KMS-11 (cell line): ENCODE data around the gene MCRIP2.
A peak's percentile ranks its signal among the peaks of the same experiment; 100 is the strongest.

Experiments
- H2AFZ ChIP-seq: fragments of 200-600 bp; sonication (generic); 2 replicates; pipeline ENCODE4 v1.6.1; 2016; ENCODE audit warnings: antibody characterized with exemption, mixed run types, low read depth
- H3K27ac ChIP-seq: fragments of 200-600 bp; sonication (generic); 2 replicates; pipeline ENCODE4 v1.6.1; 2016; ENCODE audit warnings: mild to moderate bottlenecking, mixed run types
- H3K27me3 ChIP-seq: fragments of 200-600 bp; sonication (generic); 2 replicates; pipeline ENCODE4 v1.6.1; 2017; ENCODE audit warnings: mild to moderate bottlenecking, low read depth, mixed run types, moderate library complexity; ENCODE audit not compliant: insufficient read depth
- H3K36me3 ChIP-seq: fragments of 200-600 bp; sonication (generic); 2 replicates; pipeline ENCODE4 v1.6.1; 2017; ENCODE audit warnings: mild to moderate bottlenecking, mixed run types; ENCODE audit not compliant: insufficient read depth
- H3K4me1 ChIP-seq: fragments of 200-600 bp; sonication (generic); 2 replicates; pipeline ENCODE4 v1.6.1; 2016; ENCODE audit warnings: mild to moderate bottlenecking, low read depth, mixed run types; ENCODE audit not compliant: poor library complexity, severe bottlenecking
- H3K4me2 ChIP-seq: fragments of 200-600 bp; sonication (generic); 2 replicates; pipeline ENCODE4 v1.7.0; 2016; ENCODE audit warnings: mild to moderate bottlenecking, mixed run types
- H3K4me3 ChIP-seq: fragments of 200-600 bp; sonication (generic); IDR thresholded peaks from 2 replicates; pipeline ENCODE4 v1.6.1; 2017; ENCODE audit warnings: low read depth, low read length, mixed read lengths; ENCODE audit not compliant: insufficient read depth
- H3K79me2 ChIP-seq: fragments of 200-600 bp; sonication (generic); 2 replicates; pipeline ENCODE4 v1.6.1; 2016; ENCODE audit warnings: low read depth, mixed run types; ENCODE audit not compliant: insufficient read depth
- H3K9ac ChIP-seq: fragments of 200-600 bp; sonication (generic); 2 replicates; pipeline ENCODE4 v1.6.1; 2016; ENCODE audit warnings: mild to moderate bottlenecking, mixed run types
- H4K20me1 ChIP-seq: fragments of 200-600 bp; sonication (generic); 2 replicates; pipeline ENCODE4 v1.6.1; 2016; ENCODE audit warnings: mild to moderate bottlenecking, mixed run types; ENCODE audit not compliant: insufficient read depth
- CTCF ChIP-seq: fragments of 200-600 bp; sonication (generic); conservative IDR thresholded peaks from 2 replicates; pipeline ENCODE4 v1.6.1; 2017; ENCODE audit warnings: low read depth, mild to moderate bottlenecking, antibody characterized with exemption, low read length, moderate library complexity, mixed read lengths

Gene MCRIP2

GRCh38 chr16:641326-642188 lies at the start of gene MCRIP2:
Gene MCRIP2, plus strand, starts transcription at chr16:641828. Its CDS starts 164 bp downstream, at chr16:641992.
- Histone ChIP-seq H3K4me2 (peak within 1 kb of the TSS; percentile 96), H3K27me3 (no peaks in the 10 kb centered on the region), H4K20me1 (no peaks in the 10 kb centered on the region), H3K4me1 (peaks cover 18% of the 10 kb centered on the region), H3K79me2 (peaks cover 19% of the 10 kb centered on the region), H3K4me3 (peak within 1 kb of the TSS; percentile 39), H3K36me3 (no peaks in the 10 kb centered on the region), H3K9ac (peak within 1 kb of the TSS; percentile 85), H3K27ac (peak within 1 kb of the TSS; percentile 77), H2AFZ (peak within 1 kb of the TSS; percentile 85)
- no peak for TF ChIP-seq CTCF

GRCh38 chr16:591892-592517 lies 49.6 kb upstream of the MCRIP2 start:
- TF ChIP-seq CTCF, result no peak
- Histone ChIP-seq H3K4me3 (no peak overlapping the region), H2AFZ (no peak overlapping the region), H3K9ac (no peak overlapping the region), H3K4me1 (peaks cover 17% of the 10 kb centered on the region), H3K27ac (no peak overlapping the region), H3K4me2 (no peak overlapping the region; the same call in 1 of the 2 replicates), H3K36me3 (no peaks in the 10 kb centered on the region), H3K79me2 (peaks cover 43% of the 10 kb centered on the region), H3K27me3 (no peaks in the 10 kb centered on the region), H4K20me1 (no peaks in the 10 kb centered on the region)

GRCh38 chr16:592518-593306 lies 48.9 kb upstream of the MCRIP2 start:
- Histone ChIP-seq H2AFZ (no peak overlapping the region), H3K4me1 (peaks cover 10% of the 10 kb centered on the region), H3K79me2 (peaks cover 36% of the 10 kb centered on the region), H3K4me2 (no peak overlapping the region), H3K27me3 (no peaks in the 10 kb centered on the region), H3K9ac (no peak overlapping the region), H4K20me1 (no peaks in the 10 kb centered on the region), H3K36me3 (no peaks in the 10 kb centered on the region), H3K4me3 (no peak overlapping the region), H3K27ac (no peak overlapping the region)
- TF ChIP-seq CTCF, result no peak

GRCh38 chr16:593406-593805 lies 48.2 kb upstream of the MCRIP2 start:
- Histone ChIP-seq H3K27me3 (no peaks in the 10 kb centered on the region), H3K79me2 (peaks cover 30% of the 10 kb centered on the region), H3K4me3 (no peak overlapping the region), H3K36me3 (no peaks in the 10 kb centered on the region), H3K27ac (no peak overlapping the region), H3K4me1 (peaks cover 7% of the 10 kb centered on the region), H2AFZ (no peak overlapping the region), H3K4me2 (no peak overlapping the region), H3K9ac (no peak overlapping the region), H4K20me1 (no peaks in the 10 kb centered on the region)
- TF ChIP-seq CTCF, result no peak
